Ectodermal cell (in vitro differentiated cells): ENCODE measurements around the gene UBA1.

Experiments
- H3K27ac ChIP-seq: 2 replicates; pipeline ENCODE4 v1.7.0; 2013; ENCODE audit warnings: mild to moderate bottlenecking, low read depth, low read length; ENCODE audit not compliant: insufficient read depth, poor library complexity, severe bottlenecking
- H3K27me3 ChIP-seq: 2 replicates; pipeline ENCODE4 v1.7.0; 2013; ENCODE audit warnings: mild to moderate bottlenecking, low read length; ENCODE audit not compliant: insufficient read depth, control insufficient read depth, poor library complexity, severe bottlenecking
- H3K36me3 ChIP-seq: one replicate; pipeline ENCODE4 v1.7.0; 2013; ENCODE audit warnings: low read length; ENCODE audit not compliant: control insufficient read depth, insufficient read depth
- H3K4me1 ChIP-seq: one replicate; pipeline ENCODE4 v1.7.0; 2013; ENCODE audit warnings: low read length; ENCODE audit not compliant: control insufficient read depth, insufficient read depth
- H3K4me3 ChIP-seq: 2 replicates; pipeline ENCODE4 v1.7.0; 2013; ENCODE audit warnings: low read depth, low read length, control low read depth; ENCODE audit not compliant: insufficient read depth
- H3K9me3 ChIP-seq: 2 replicates; pipeline ENCODE4 v1.7.0; 2013; ENCODE audit warnings: mild to moderate bottlenecking, low read length, moderate library complexity; ENCODE audit not compliant: control insufficient read depth
- WGBS, 2 experiments: methylation state at CpG; one replicate each; pipeline ENCODE4 v1.1.7; 2013; ENCODE audit warnings: missing lambda C conversion rate in 2 of 2; 5-methylcytosine and 5-hydroxymethylcytosine counted together

The UBA1 gene

GRCh38 chrX:47239199-47239598 lies 45.6 kb downstream of the UBA1 start:
- H3K27me3 ChIP-seq, result no peaks in the 10 kb centered on the region
- H3K4me1 ChIP-seq, result no peaks in the 10 kb centered on the region
- no peak overlapping the region for H3K4me3 ChIP-seq
- 96 to 97% methylated on average over 8 of the region's 8 CpGs for WGBS, 2 experiments
- H3K36me3 ChIP-seq, result peaks cover 9% of the 10 kb centered on the region
- no peak overlapping the region for H3K27ac ChIP-seq
- H3K9me3 ChIP-seq, result no peaks in the 10 kb centered on the region

DNA sequence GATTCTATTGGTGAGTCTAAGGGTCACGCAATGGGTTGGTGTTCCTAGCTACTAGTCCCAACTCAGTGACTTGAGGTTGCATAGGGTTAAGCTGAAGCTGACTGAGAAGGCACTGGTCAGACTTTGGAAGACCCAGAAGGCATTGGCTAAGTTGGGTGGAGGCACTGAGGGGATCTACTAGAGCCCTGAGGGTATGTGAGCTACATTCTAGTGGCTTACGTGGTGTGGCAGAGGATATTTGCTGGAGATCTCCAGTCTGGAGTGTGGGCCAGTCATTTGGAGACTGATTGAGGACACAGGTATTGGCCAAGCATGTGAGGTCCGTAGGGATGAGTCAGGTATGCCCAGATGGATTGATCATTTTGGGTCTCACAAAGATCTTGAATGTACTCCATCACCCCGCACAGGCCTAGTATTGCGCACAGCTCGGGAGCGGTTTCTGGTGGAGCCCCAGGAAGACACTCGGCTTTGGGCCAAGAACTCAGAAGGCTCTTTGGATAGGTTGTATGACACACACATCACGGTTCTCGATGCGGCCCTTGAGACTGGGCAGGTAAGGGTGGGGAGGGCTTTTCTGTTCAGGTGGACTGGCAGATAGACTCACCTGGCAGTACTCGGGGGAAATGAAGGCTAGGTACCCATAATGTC lies 46.4 kb downstream of the UBA1 start:
- H3K4me1 ChIP-seq, result no peaks in the 10 kb centered on the region
- no peaks in the 10 kb centered on the region for H3K27me3 ChIP-seq
- peaks cover 9% of the 10 kb centered on the region for H3K36me3 ChIP-seq
- no peak overlapping the region for H3K4me3 ChIP-seq
- H3K27ac ChIP-seq, result no peak overlapping the region
- H3K9me3 ChIP-seq, result no peaks in the 10 kb centered on the region
- 96% methylated on average over 12 of the region's 12 CpGs for WGBS, 2 experiments

- no peak overlapping the region for H3K4me3 ChIP-seq
- no peaks in the 10 kb centered on the region for H3K9me3 ChIP-seq
- WGBS, 2 experiments, result 93 to 94% methylated on average over 7 of the region's 7 CpGs
- H3K27ac ChIP-seq, result no peak overlapping the region
- no peaks in the 10 kb centered on the region for H3K4me1 ChIP-seq
- H3K36me3 ChIP-seq, result peaks cover 10% of the 10 kb centered on the region
- no peaks in the 10 kb centered on the region for H3K27me3 ChIP-seq
These were observed 47.0 kb downstream of the UBA1 start for GRCh38 chrX:47240619-47241018.

DNA sequence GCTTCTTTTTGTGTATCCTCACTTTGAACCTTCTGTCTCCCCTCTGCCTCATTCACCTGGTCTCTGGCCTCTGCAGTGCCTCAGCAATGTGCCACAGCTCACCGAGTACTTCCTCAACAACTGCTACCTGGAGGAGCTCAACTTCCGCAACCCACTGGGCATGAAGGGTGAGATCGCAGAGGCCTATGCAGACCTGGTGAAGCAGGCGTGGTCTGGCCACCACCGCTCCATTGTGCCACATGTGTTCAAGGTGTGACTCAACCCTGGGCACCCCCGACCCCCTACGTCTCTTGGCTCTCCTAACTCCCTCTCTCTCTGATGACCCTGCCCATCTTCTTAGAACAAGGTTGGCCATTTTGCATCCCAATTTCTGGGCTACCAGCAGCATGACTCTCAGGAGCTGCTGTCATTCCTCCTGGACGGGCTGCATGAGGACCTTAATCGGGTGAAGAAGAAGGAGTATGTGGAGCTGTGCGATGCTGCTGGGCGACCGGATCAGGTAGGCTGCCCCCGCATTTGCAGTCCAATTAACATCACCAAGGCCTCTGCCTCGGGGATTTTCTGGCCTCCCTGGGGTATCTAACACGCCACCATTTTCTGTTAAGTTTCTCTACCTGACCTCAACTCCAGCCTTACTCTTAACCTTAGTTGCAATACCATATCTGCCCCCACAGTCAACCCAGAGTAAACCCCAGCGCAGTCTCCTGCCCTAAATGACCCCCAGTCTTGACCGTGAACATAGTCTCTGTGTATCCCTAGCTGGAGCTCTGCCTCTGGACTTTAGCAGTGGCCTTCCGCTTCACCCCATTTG lies 47.8 kb downstream of the UBA1 start:
- WGBS, 2 experiments, result 95 to 96% methylated on average over 18 of the region's 18 CpGs
- H3K36me3 ChIP-seq, result peaks cover 15% of the 10 kb centered on the region
- no peaks in the 10 kb centered on the region for H3K27me3 ChIP-seq
- H3K9me3 ChIP-seq, result no peaks in the 10 kb centered on the region
- no peaks in the 10 kb centered on the region for H3K4me1 ChIP-seq
- no peak overlapping the region for H3K4me3 ChIP-seq
- no peak overlapping the region for H3K27ac ChIP-seq

- Histone ChIP-seq H3K9me3 (no peaks in the 10 kb centered on the region), H3K27ac (no peak overlapping the region), H3K27me3 (no peaks in the 10 kb centered on the region), H3K4me3 (no peak overlapping the region), H3K4me1 (no peaks in the 10 kb centered on the region), H3K36me3 (peaks cover 15% of the 10 kb centered on the region)
- WGBS, 2 experiments, result 95 to 98% methylated on average over 10 of the region's 10 CpGs
These were observed 48.7 kb downstream of the UBA1 start for GRCh38 chrX:47242321-47242720.

DNA sequence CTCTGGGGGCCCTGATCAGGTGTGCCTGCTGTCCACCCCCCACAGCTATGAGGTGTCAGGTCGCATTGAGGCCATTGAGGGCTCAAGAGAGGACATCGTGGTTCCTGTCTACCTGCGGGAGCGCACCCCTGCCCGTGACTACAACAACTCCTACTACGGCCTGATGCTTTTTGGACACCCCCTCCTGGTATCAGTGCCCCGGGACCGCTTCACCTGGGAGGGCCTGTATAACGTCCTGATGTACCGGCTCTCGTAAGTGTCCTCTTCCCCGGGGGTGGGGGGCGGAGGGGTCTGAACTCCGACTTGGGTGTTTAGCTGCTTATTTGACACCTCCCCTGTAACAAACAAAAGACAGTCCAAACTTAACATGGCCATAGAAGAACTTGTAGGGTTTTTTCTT lies 49.7 kb downstream of the UBA1 start:
- no peak overlapping the region for H3K27ac ChIP-seq
- 95 to 98% methylated on average over 14 of the region's 14 CpGs for WGBS, 2 experiments
- no peaks in the 10 kb centered on the region for H3K27me3 ChIP-seq
- no peak overlapping the region for H3K4me3 ChIP-seq
- no peaks in the 10 kb centered on the region for H3K4me1 ChIP-seq
- H3K36me3 ChIP-seq, result peaks cover 15% of the 10 kb centered on the region
- no peaks in the 10 kb centered on the region for H3K9me3 ChIP-seq

- H3K9me3 ChIP-seq, result no peaks in the 10 kb centered on the region
- H3K4me1 ChIP-seq, result no peaks in the 10 kb centered on the region
- H3K27ac ChIP-seq, result no peak overlapping the region
- peaks cover 15% of the 10 kb centered on the region for H3K36me3 ChIP-seq
- WGBS, 2 experiments, result 97 to 98% methylated on average over 15 to 16 of the region's 16 CpGs
- H3K27me3 ChIP-seq, result no peaks in the 10 kb centered on the region
- H3K4me3 ChIP-seq, result no peak overlapping the region
These were observed 51.0 kb downstream of the UBA1 start for GRCh38 chrX:47244676-47245075.

GRCh38 chrX:47245156-47245555 lies 51.5 kb downstream of the UBA1 start:
- Histone ChIP-seq H3K36me3 (peaks cover 15% of the 10 kb centered on the region), H3K4me1 (no peaks in the 10 kb centered on the region), H3K9me3 (no peaks in the 10 kb centered on the region), H3K27ac (no peak overlapping the region), H3K4me3 (no peak overlapping the region), H3K27me3 (no peaks in the 10 kb centered on the region)
- WGBS, 2 experiments, result 96 to 98% methylated on average over 10 of the region's 10 CpGs

DNA sequence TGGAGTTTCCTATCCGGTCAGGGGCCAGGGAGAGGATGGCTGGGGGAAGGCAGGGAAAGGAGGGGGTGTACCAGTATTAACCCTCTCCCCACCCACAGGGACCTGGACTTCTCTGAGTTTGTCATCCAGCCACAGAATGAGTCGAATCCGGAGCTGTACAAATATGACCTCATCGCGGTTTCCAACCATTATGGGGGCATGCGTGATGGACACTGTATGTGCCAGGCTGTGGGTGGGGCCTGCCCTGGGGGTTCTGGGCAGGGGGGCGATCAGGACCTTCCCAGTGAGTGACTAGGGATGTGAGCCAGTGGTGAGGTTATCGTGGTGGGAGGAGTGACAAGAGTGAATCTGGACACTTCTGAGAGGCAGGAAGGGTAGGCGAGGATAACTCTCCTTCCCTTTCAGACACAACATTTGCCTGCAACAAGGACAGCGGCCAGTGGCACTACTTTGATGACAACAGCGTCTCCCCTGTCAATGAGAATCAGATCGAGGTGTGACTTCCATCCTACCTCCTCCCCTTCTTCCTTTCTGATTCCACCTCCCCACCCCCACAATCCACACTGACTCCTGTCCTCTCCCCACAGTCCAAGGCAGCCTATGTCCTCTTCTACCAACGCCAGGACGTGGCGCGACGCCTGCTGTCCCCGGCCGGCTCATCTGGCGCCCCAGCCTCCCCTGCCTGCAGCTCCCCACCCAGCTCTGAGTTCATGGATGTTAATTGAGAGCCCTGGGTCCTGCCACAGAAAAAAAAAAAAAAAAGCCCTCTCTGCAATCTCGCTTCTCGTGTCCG lies 53.8 kb downstream of the UBA1 start:
- H3K36me3 ChIP-seq, result peaks cover 6% of the 10 kb centered on the region
- H3K27me3 ChIP-seq, result no peaks in the 10 kb centered on the region
- H3K27ac ChIP-seq, result no peak overlapping the region
- 94 to 96% methylated on average over 22 to 23 of the region's 23 CpGs for WGBS, 2 experiments
- no peak overlapping the region for H3K4me3 ChIP-seq
- no peaks in the 10 kb centered on the region for H3K4me1 ChIP-seq
- H3K9me3 ChIP-seq, result no peaks in the 10 kb centered on the region

DNA sequence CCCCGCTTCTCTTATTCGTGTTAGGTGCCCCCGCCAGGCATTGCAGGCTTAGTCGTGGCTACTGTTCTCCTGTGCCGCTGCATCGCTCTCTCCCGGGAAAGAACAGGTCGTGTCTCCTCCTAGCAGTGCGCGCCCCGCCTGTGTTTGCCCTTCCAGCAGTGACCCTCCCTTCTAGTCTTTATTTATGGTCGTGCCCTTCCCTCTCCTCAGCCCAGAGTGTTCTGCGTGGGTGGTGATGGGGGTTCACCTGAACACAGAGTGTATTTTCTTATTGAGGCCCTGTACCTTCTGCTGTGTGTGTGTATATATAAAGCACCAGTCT lies 54.3 kb downstream of the UBA1 start:
- WGBS, 2 experiments, result 93 to 95% methylated on average over 12 of the region's 13 CpGs
- Histone ChIP-seq H3K27ac (no peak overlapping the region), H3K36me3 (peaks cover 6% of the 10 kb centered on the region), H3K4me3 (no peak overlapping the region), H3K4me1 (no peaks in the 10 kb centered on the region), H3K9me3 (no peaks in the 10 kb centered on the region), H3K27me3 (no peaks in the 10 kb centered on the region)
